Esophagus mucosa (tissue), 1 donor: ENCODE results near the gene VSTM2B. TPM values are rescaled to one million over a fixed set of nuclear protein-coding genes. Genes with fewer than 3 reads are reported as not detected.
"Not testable (repeated sequence)": the region's sequence is repeated elsewhere in the genome, so short reads cannot be mapped to it uniquely, and the experiment has no call there.

Experiments used
- ATAC-seq: fragments of 200-7000 bp; cut with Tn5 transposase; one replicate; pipeline ENCODE4 v1.9.1; 2020
- total RNA-seq: library from RNA; stranded (reverse); gene quantifications from one replicate; pipeline ENCODE4 v1.2.4, GENCODE V29; 2023
- donor health status: DM: yes; HTN: yes; CAD: no.

Gene VSTM2B
- total RNA-seq, 1 donor from 2014 or later: not detected

DNA sequence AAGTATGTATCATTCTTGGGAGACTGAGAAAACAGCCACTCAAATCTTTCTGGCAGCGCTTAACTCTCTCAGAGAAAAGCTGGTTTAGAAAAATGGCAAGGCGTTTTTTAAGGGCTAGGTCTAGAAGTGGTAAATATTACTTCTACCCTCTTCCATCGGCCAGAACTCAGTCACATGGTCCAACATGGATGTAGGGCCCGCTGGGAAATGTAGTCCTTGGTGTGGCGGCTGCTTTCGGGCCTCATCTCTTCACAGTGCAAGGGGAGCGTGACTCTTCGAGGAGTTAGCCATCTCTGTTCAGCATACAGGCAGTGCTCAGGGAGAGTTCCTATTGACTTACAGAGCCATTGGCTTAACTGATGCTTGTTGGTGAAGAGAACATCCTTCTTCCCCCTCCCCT lies 6.3 kb downstream of the VSTM2B start:
- ATAC-seq: no peak

DNA sequence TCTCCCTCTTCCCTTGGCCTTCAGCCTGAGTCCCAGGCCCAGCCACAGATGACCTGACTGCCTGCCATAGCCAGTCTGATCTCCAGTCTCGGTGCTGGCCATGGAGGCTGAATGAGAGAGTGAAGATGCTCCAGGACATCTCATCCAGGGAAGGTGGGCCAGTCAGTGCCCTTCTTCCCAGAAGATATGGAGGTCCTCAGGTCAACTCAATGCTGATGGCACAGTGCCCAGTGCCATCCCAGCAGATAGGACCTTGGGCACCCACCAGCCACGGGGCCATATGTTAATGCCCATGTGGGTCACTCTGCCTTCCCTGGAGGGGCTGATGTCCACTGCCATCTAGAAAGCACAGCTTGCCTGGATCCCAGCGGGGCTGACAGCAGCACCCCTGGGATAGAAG lies 7.2 kb downstream of the VSTM2B start:
- ATAC-seq: no peak

GRCh38 chr19:29533578-29534544 lies 8.1 kb downstream of the VSTM2B start:
- no peak for ATAC-seq

DNA sequence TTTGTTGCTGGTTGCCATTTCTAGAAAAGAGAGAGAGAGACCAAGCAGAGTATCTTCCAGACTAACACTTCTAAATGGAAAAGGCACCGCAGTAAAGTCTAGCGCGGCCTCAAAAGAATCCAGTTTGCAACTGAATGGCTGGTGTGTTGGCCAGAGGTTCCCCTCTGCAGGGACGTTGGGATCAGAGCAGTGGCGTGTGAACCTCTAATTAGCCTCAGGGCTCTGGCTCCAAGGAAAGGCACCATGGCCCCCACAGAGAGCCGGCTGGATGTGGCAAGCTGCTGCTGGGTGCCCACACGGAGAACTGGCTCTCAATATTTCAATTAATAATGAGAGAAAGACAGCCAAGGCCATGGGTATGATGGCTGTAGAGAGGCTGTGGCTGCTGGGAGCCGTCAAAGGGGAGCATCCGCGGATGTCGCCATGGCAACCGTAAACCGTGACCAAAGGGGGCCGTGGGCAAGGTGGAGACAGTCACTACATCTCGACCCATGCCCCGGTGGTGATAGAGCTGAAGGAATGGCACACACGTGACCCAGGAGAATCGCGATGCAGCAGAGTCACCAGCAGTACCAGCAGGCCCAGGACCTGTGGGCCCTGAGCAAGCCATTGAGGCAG lies 9.5 kb downstream of the VSTM2B start:
- no peak for ATAC-seq

DNA sequence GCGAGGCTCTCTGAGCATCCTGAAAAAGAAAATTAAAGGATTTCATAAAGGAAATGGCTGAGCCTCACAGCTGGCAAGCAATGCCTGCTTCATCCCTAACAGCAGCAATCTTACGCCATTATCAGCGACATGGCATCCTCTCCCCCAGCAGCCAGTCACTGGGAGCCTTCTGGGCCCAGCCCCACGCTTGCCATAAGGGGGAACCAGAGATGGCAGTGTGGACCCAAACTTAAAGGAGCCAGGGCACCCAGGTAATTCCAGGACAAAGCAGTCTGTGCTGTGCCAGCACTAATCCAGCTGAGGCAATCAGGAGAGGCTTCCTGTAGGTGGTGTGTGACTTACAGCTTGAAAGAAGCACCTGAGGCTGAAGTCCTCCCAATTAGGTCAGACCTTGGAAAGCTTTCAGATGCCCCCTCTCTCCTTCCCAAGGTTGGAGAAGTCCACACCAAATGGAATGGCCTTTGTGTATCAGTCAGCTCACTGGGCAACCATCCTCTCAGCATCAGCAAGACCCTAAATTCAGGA lies 10.3 kb downstream of the VSTM2B start:
- ATAC-seq: no peak

DNA sequence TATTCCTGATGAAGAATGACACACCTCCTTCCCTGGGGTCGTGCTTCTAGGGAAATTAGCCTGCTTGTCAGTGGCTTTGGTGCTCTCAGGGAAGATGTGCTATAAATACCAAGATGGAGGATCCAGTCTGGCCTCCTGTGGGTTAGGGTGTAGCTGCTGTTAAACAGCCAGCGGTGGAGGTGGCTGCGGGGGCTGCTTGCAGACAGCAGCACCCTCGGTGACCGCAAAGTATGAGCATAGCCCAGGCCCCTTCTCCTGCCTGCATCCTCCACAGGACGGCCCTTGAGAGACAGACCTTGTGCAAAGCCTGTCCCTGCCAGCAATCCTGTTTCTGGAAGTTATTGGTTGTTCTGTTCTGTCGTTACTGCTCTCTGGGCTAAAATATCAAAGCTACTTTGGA lies 11.4 kb downstream of the VSTM2B start:
- ATAC-seq: no peak

DNA sequence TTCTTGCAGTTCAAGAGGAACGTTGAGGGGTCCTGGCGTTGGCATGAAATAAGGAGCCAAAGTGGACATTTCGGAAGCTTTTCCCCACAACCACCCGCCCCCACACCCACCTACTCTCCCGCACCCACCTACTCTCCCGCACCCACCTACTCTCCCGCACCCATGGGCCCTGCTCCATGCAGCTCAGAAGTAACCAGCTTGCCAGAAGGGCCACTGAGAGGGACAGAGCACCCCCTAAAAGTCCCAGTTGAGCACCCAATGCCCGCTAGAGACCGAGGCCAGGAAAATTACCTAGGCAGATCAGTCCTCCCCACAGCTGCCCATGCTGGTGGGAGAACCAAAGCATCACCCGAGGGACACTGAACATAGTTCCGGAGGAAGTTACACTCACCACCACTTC lies 11.8 kb downstream of the VSTM2B start:
- ATAC-seq: no peak

GRCh38 chr19:29538146-29538545 lies 12.4 kb downstream of the VSTM2B start:
- no peak for ATAC-seq

DNA sequence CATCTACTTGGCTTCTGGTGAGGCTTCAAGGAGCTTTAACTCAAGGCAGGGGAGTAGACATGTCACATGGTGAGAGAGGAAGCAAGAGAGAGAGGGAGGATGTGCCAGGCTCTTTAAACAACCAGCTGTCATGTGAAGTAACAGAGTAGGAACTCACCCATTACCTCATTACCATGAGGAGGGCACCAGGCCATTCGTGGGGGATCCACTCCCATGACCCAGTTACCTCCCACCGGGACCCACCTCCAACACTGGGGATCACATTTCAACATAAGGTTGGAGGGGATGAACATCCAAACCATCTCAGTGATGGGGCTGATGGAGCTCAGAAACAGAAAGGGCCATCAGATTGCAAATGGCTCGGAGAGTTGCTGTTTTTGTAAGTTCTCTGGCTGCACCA lies 12.9 kb downstream of the VSTM2B start:
- ATAC-seq: no peak

DNA sequence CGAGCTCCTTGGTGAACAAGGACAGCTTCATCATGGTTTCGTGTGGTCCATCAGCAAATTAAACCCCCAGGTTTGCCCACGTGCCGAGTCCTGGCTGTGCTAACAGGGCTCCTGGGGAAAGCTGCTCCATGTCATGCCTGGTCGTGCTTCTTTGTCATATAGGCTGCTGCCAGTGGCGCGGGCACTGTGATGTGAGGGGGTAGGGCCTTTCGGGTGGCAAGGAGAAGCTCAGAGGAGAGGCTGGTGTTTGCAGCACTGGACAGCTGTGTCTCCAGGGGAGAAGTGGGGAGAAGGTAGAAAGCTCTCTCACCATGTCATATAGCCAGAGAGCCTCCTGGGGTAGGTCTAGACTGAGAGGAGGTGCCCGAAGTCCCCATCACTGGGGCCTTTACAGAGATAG lies 13.3 kb downstream of the VSTM2B start:
- ATAC-seq: no peak

DNA sequence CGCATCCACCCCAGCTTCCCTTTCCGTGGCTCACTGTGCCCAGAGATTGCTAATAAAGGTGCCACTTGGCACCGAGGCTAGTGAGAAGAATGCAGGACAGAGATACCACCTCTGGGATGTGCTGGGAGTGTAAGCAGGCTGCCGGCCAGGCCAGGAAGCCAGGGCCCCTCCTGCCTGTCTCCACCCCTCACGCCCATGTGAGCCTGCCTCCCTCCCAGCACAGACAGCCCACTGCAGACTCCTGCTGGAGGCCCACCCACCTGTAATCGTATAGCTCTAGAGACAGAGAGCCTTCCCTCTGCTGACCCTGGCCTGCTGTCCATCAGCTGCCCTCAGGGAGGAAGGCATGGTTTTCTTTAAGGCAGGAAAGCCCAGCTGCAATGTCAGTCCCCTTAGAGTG lies 13.9 kb downstream of the VSTM2B start:
- ATAC-seq: no peak

DNA sequence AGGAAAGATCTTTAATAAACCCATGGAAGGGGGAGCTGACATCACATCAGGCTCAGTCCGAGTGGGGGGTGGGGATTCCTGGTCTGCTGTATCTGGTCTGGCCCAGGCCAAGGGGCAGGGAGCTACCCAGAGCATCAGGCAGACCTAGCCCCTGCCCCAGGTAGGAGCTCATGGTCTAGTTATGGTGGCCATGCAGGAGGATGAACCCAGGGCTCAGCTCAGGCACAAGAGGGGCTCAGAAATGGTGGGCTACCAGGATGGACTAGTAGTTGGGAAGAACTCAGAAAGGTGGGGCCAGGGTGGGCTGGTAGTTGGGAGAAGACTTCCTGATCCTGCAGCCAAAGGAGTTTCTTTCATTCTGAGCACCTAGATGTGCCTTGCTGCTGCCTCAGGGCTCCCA lies 14.3 kb downstream of the VSTM2B start:
- no peak for ATAC-seq

DNA sequence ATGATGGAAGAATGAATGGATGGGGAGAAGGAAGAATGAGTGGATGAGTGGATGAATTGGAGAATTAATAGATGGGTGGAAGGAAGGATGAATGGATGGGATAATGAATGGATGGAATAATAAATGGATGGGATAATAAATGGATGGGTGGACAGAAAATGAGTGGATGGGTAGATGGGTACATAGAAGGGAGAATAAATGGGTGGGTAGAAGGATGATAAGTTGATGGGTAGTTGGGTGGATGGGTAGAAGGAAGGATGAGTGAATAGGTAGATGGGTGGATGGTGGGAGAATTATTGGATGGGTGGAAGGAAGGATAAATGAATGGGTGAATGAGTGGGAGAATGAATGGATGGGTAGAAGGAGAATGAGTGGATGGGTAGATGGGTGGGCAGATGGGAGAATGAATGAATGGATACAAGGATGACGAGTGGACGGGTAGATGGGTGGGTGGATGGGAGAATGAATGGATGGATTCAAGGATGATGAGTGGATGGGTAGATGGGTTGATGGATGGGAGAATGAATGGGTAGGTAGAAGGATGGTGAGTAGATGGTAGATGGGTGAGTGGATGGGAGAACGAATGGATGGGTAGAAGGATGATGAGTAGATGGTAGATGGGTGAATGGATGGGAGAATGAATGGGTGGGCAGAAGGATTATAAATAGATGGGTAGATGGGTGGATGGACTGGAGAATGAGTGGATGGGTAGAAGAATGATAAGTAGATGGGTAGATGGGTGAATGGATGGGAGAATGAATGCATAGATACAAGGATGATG lies 15.9 kb downstream of the VSTM2B start:
- no peak for ATAC-seq

GRCh38 chr19:29542327-29542726 lies 16.5 kb downstream of the VSTM2B start:
- ATAC-seq: no peak

GRCh38 chr19:29542776-29543175 lies 17.0 kb downstream of the VSTM2B start:
- ATAC-seq: no peak

GRCh38 chr19:29543381-29543780 lies 17.6 kb downstream of the VSTM2B start:
- no peak for ATAC-seq

- ATAC-seq: no peak
Observed at GRCh38 chr19:29544656-29545360, 19.0 kb downstream of the VSTM2B start.

DNA sequence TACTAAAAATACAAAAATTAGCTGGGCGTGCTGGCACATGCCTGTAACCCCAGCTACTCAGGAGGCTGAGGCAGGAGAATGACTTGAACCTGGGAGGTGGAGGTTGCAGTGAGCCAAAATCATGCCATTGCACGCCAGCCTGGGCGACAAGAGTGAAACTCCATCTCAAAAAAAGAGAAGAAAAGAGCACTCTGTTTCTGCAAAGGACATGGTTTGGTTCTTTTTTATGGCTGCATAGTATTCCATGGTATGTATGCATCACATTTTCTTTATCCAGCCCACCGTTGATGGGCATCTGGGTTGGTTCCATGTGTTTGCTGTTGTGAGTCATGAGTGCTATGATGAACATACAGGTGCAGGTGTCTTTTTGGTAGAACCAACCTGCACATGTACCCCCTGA lies 19.7 kb downstream of the VSTM2B start:
- not testable (repeated sequence) for ATAC-seq

GRCh38 chr19:29545866-29546582 lies 20.2 kb downstream of the VSTM2B start:
- ATAC-seq: no peak

GRCh38 chr19:29546583-29547190 lies 20.9 kb downstream of the VSTM2B start:
- ATAC-seq: no peak

GRCh38 chr19:29547361-29547960 lies 21.7 kb downstream of the VSTM2B start:
- ATAC-seq: no peak
